ENCODE measurements around the gene IGF2BP3.

Gene IGF2BP3

GRCh38 chr7:23347682-23348180 lies 122.6 kb downstream of the IGF2BP3 start:
- H3K4me3 ChIP-seq (ENCODE audit: control insufficient read depth, low read depth, low read length): peak overlapping the region; percentile 16
- peak; percentile 88 for DNase-seq (ENCODE audit: low read depth)
- TF ChIP-seq, protein P1, sequence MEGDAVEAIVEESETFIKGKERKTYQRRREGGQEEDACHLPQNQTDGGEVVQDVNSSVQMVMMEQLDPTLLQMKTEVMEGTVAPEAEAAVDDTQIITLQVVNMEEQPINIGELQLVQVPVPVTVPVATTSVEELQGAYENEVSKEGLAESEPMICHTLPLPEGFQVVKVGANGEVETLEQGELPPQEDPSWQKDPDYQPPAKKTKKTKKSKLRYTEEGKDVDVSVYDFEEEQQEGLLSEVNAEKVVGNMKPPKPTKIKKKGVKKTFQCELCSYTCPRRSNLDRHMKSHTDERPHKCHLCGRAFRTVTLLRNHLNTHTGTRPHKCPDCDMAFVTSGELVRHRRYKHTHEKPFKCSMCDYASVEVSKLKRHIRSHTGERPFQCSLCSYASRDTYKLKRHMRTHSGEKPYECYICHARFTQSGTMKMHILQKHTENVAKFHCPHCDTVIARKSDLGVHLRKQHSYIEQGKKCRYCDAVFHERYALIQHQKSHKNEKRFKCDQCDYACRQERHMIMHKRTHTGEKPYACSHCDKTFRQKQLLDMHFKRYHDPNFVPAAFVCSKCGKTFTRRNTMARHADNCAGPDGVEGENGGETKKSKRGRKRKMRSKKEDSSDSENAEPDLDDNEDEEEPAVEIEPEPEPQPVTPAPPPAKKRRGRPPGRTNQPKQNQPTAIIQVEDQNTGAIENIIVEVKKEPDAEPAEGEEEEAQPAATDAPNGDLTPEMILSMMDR (conservative IDR thresholded peaks at IDR 0.05; ENCODE audit: control insufficient read depth, insufficient read depth, low read depth, low read length): no peak

GRCh38 chr7:23347033-23347681 lies 123.1 kb downstream of the IGF2BP3 start:
- no peak for DNase-seq (ENCODE audit: low read depth)
- H3K4me3 ChIP-seq (ENCODE audit: control insufficient read depth, low read depth, low read length): peak overlapping the region; percentile 16

DNA sequence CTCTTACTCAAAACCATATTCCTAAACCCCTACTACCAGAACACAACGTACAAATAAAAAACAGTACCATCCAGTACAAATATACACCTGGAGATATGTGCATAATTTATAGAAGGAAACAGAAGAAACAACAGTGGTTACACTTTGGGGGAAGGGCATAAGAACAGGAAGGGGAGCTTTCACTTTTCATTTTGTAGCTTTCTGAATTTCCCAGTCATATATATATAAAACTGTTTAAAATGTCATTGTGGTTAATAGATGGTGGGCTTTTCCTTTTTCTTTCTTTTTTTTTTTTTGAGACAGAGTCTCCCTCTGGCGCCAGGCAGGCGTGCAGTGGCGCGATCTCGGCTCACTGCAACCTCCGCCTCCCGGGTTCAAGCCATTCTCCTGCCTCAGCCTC lies 124.0 kb downstream of the IGF2BP3 start:
- TF ChIP-seq, protein P1 (conservative IDR thresholded peaks at IDR 0.05; ENCODE audit: control insufficient read depth, insufficient read depth, low read depth, low read length): no peak
- no peak for DNase-seq (ENCODE audit: low read depth)
- no peak overlapping the region for H3K4me3 ChIP-seq (ENCODE audit: control insufficient read depth, low read depth, low read length)

More at GRCh38 chr7:23347033-23347681, 123.1 kb downstream of the IGF2BP3 start:
- TF ChIP-seq, protein P1 (conservative IDR thresholded peaks at IDR 0.05; ENCODE audit: control insufficient read depth, insufficient read depth, low read depth, low read length): no peak

DNA sequence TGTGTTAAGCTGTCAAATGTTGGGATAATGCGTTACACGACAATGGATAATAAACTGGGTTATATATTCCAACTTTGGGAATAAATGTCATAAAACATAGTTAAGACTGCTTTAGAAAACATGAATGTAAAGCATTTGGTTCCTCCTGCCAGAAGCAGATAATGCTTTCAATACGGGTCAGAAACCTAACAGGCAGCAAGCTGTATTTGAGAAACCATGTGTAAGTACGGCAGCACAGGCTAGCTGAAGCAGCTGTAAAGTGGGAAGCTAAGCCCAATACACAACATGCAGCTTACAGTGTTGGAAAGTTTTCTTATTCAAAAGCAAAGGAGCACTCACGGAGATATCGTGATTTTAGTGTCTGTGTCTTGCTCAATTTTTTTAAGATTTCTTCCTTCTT lies 124.7 kb downstream of the IGF2BP3 start:
- no peak overlapping the region for H3K4me3 ChIP-seq (ENCODE audit: control insufficient read depth, low read depth, low read length)
- DNase-seq (ENCODE audit: low read depth): no peak
- TF ChIP-seq, protein P1 (conservative IDR thresholded peaks at IDR 0.05; ENCODE audit: control insufficient read depth, insufficient read depth, low read depth, low read length): no peak

- H3K4me3 ChIP-seq (ENCODE audit: control insufficient read depth, low read depth, low read length): no peak overlapping the region
- TF ChIP-seq, protein P1 (conservative IDR thresholded peaks at IDR 0.05; ENCODE audit: control insufficient read depth, insufficient read depth, low read depth, low read length): no peak
- no peak for DNase-seq (ENCODE audit: low read depth)
Observed at GRCh38 chr7:23343806-23344475, 126.3 kb downstream of the IGF2BP3 start.

GRCh38 chr7:23343102-23343501 lies 127.2 kb downstream of the IGF2BP3 start:
- DNase-seq (ENCODE audit: low read depth): no peak
- H3K4me3 ChIP-seq (ENCODE audit: control insufficient read depth, low read depth, low read length): no peak overlapping the region
- TF ChIP-seq, protein P1 (conservative IDR thresholded peaks at IDR 0.05; ENCODE audit: control insufficient read depth, insufficient read depth, low read depth, low read length): no peak

Measured in fibroblast of mammary gland (primary cell).